GM21825 (cell line): ENCODE results near the gene PEPD.

Experiments
- ATAC-seq: cut with Tn5 transposase; IDR thresholded peaks from one replicate; pipeline ENCODE4 v1.9.1; 2021; ENCODE audit warnings: mild to moderate bottlenecking, moderate library complexity; ENCODE audit not compliant: unreplicated experiment

PEPD gene

DNA sequence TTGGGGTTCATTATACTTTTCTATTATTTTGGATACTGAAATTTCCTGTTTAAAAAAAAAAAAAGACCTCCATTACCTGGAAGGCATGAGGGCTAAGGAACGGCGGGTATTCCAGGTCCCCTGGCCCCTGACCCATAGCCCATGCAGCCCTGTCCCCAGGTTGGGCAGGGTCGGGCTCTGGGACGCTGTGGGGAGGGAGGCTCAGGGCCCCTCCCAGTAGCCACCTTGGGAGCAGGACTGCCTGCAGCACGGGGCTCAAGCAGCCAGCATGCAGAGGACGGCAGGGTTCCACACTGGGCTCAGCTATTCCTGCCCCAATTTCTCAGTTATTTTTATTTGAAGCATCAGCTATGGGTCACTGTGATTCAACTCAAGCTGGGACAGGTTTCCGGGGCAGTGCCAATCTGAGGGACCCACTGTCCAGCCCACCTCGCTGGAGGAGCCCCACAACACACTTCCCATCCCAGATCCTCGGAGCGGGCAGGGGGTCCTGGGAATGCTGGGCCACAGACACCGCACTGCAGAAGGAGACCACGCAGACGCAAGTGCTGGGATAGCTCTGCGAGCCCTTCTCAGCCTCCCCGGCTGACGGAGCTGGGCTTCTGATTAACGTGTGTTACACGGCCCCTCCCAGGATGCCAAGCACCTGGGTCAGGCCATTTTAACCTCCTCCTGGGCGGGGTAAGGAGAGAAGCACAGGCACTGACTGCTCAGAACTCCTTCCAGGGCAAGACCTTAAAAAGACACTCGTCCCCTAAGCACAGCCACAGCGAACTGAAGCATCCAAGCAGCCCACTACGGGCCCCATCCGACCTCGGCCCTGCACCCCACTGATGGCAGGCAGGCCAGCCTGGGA, 60.1 kb downstream of the PEPD start:
- no peak for ATAC-seq

DNA sequence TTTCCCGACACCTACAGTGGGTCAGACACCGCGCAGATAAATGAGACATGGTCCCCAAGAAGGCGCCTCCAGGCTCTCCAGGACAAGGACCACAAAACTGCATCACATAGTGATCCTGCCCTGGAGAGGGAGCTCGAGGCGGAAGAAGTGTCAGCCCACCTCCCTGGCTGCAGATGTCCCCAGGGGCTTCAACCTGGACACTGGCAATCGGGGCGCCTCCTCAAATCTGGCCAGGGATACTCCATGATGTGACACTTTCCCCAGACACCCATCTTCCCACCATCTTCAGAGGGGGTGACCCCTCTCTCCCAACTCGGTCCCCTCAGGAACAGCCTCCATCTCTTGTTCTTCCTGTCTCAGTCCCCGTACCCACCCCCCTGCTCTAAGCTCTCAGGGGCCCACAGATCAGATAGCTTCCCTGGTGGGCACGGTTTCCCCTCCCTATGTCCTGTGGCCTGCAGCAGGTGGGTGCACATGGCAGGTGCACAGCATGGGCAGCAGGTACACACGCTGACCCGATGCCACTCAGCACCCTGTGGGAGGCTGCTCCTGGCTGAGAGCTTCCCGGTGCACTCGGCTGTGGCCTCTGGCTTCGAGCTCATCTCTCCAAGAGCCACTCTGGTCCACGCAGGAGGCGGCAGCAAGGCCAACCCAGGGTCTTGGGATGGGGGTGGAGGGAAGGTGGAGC, 61.2 kb downstream of the PEPD start:
- no peak for ATAC-seq

DNA sequence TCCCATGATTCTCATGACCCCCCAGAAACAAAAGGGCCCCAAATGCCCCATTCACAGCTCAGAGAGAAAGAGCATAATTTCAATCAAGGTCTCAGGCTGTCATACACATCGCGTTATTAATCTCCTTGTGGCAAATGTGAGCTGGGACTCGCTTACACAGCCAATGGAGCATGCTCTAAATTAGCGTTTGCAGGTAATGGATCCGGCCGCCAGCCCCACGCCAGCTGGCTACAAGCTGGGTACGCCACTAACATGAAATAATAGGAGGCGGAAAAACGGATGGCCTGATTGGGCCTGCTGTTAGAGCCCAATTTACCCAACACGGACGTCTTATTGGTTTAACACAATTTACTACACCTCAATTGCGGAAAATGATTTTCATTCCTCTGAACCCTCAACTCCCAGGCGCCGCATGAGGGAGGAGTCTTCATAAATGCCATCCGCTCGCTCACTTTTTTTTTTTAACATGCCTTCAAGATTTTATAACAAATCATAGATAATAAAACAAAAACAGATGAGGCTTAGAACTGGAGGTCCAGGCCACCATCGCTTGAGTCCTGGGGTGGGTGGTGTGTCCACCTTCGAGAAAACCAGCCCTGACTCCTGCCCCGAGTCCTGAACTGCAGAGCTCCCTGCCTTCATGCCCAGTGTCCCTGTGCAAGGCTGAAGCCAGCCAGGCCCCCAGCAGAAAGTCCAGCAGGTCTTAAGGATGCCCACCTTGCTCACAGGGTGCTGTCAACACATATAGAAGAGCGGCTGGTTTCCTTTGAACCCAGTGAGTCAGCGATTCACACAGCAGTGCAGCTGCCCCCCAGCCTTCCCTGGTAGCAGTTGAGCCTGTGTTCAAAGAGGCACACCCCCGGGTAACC, 62.1 kb downstream of the PEPD start:
- ATAC-seq = no peak

DNA sequence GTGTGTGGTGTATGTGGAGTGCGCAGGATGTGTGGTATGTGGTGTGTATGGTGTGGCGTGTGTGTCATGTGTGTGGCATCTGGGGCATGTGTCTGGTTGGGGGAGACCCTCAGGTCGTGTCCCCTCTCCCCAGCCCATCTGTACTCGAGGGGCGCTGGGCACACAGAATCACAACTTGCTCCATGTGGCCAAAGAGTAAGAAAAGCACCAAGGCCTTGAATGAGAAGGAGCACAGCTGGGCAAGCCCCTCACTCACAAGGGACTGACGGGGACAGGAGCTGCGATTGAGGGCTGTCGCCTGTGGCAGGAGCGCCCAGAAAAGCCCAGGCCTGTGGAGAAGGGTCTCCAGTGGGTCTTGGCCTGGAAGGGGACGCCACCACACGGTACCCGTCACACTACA, 62.8 kb downstream of the PEPD start:
- ATAC-seq = no peak

DNA sequence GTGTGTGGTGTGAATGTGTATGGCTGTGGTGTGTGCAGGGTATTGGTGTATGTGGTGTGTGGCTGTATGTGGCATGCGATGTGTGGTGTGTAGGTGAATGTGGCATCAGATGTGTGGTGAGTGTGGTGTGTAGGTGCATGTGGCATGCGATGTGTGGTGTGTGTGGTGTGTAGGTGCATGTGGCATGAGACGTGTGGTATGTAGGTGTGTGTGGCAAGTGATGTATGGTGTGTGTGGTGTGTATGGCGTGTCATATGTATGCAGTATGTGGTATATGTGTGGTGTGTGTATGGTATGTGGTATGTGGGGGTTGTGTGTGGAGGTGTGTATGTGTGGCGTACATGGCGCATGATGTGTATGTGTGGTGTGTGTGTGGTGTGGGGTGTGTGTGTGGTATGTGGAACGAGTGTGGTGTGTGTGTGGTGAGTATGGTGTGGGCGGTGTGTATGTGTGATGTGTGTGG, 63.4 kb downstream of the PEPD start:
- ATAC-seq = no peak

DNA sequence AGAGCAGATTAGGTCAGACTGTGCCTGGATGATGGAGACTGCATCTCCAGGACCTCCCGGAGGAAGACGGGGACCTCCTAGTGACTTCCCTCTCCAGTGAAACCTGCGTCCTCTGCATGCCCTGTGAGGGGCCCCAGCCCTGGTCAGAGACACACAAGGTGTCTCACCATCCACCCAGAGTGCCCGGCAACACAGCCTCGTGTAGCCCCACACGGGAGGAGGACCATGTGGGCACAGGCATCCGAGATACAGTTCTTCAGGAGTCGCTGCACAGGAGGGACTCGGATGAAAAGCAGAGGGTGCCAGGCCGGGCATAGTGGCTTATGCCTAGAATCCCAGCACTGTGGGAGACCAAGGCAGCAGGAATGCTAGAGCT, 64.8 kb downstream of the PEPD start:
- no peak for ATAC-seq

DNA sequence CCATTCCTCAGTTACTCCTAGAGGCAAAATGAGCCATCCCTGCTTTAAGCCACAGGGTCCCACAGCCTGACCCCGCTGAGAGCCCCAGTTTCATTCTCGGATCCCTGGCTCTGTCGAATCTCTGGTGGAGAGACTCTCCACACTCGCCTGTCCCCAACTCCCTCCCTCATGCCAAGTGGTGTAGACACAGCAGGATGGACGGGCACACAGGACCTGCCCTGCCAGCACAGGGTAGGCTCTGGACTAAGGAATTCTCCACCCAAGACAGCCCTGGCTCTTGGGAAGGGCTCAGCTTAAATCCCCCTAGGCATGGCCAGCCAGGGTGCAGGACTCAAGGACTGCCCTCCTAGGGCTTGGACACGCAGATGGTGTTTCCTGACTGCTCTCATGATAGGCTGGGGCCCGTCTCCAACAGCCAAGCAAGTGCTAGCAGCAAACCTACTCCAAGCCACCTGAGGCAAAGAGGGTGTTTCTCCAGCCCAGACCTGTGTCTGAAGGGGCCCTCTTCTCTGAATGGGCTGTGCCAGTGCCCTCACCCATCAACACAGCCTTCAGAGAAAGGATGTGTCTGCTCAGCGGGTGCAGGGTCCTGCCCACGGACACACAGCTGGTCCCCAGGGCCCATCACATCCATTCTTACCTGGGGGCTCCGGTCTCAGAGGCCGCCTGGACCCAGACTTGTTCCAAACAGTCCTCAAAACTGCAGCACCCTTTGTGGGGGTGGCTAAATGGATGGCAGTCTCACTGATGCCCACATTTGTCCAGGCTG, 65.3 kb downstream of the PEPD start:
- no peak for ATAC-seq

DNA sequence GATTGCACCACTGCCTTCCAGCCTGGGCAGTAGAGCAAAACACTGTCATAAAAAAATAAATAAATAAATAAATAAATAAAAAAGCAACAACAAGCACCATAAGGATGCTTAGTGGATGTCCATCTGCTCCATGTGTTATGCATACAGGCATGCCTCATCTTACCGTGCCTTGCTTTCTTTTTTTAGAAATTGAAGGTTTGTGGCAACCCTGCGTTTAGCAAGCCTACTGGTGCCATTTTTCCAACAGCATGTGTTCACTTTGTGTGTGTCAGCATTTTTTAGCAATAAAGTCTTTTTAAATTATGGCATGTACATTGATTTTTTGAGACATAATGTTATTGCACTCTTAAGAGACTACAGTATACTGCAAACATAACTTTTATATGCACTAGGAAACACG, 68.3 kb downstream of the PEPD start:
- ATAC-seq = no peak

DNA sequence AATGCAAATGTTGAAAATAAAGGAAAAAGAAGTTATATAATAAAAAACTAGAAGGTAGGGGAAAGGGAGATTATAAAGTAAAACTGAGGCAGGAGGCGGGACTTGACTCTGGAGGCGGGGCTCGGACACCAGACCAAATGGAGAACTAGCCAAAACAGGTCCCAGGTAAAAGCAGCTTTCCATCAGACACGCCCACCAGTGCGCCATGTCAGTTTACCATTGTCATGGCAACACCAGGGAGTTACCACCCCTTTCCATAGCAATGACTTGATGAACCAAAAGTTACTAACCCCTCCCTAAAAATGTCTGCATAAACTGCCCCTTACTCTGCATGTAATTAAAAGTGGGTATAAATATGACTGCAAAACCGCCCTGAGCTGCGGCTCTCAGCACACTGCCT, 70.9 kb downstream of the PEPD start:
- ATAC-seq = no peak

DNA sequence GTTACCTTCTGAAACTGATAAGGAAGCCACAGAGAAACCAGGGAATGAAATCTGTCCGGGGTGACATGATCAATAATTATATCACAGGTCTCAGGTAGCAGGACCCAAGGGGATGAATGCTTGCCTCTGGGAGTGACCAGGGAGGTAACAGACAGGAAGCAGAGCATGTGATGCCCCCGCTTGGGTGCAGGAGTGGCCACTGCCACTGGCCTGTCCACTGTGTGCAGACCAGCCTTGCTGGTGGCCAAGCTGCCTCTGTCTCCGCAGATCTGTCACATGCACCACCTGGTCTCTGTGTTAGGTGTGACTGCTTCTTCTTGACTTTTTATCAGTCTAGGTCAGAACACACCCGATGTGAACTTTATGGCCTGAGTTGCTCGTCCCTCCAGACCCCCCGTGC, 71.8 kb downstream of the PEPD start:
- no peak for ATAC-seq

DNA sequence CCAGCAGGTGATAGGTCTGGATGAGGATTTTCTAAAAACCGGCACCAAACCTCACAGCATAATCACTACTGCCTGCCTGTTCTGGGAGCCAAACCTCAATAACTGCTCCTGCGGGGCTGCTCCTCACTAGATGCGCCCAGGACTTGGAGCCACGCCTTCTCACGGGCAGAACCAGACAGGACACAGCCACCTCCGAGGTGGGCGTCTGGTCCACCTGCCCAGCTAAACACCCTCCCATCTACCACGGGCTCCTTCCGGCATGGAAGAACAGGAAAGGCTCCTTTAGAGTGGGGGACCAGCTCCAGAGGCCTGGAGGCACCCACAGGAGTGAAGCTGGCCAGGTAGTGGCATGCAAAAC, 73.5 kb downstream of the PEPD start:
- no peak for ATAC-seq

DNA sequence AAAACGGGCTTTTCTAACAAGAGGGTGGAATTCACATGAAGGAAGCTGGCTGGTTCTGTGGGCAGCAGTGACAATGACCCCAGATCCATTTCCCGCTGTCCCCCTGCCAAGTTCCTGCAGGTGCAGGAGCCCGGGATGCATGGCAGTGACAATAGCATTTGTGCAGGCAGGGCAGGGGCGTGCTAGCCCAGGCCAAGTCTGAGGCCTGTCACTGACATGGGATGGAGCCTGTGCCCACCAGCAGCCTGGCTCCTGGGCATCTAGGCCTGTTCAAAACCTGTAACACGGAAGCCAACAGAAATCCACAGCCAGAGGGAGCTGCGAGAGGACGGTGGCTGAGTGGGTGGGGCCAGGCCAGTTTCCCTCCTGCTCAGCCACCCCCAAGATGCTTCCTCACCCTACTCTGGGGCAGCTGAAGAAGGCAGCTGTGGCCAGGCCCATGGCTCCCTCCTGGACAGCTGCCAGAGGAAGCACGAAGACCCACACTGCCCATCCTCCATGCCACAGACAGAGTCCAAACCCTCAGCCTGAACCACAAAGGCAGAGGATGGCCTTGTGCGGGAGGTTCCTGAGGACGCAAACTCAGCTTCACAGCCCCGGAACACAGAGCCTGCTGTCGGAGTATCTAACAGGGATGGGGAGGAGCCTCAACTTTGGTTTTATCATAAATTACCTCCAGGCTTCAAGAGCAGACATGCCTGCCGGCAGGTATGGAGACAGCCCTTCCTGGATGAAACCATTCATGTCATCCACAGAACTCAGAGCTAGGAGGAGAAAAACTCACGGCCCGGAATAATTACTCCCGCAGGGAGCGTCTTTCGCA, 74.0 kb downstream of the PEPD start:
- no peak for ATAC-seq

DNA sequence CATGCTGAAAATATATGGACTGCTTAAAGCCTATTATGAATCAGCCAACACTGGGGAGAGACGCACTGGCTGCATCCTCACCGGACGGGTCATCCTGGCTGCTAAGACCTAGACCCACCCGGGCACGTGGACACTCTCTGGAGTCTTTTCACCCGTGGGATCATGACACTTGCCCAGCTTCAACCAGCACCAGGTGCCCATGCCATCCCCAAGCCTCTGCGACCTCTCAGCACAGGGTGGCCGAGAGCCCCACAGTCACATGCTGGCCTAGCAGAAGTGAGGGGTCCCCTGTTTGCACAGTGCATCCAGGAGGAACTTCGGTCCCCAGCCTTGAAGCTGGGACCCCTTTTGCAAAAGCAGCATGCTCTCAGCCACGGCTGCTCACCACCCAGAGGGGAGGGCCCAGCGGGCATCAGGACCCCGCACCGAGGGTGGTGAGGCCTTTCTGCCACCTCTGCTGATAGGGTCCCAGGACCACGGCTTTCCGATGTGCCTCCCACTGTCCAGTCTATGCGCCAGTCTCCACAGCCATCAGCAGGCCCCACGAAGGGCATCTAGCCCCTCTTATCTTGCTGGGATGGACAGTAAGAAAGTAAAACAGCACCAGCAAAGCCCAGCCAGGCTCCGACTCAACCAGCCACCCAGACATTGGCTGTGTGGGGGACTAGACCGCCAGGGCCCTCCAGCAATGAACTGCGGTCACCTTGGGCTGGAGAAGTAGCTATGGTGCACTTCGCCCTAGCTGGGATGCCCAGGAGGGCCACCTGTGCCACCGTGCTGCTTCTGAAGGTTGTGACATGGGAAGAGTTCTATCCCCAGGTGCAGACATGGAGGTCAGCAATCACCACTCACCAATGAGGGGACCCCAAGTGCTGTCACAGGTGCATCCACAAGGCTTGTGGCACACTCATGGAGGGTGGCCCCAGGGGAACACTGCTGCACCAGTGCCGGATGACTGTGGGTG, 75.0 kb downstream of the PEPD start:
- no peak for ATAC-seq

DNA sequence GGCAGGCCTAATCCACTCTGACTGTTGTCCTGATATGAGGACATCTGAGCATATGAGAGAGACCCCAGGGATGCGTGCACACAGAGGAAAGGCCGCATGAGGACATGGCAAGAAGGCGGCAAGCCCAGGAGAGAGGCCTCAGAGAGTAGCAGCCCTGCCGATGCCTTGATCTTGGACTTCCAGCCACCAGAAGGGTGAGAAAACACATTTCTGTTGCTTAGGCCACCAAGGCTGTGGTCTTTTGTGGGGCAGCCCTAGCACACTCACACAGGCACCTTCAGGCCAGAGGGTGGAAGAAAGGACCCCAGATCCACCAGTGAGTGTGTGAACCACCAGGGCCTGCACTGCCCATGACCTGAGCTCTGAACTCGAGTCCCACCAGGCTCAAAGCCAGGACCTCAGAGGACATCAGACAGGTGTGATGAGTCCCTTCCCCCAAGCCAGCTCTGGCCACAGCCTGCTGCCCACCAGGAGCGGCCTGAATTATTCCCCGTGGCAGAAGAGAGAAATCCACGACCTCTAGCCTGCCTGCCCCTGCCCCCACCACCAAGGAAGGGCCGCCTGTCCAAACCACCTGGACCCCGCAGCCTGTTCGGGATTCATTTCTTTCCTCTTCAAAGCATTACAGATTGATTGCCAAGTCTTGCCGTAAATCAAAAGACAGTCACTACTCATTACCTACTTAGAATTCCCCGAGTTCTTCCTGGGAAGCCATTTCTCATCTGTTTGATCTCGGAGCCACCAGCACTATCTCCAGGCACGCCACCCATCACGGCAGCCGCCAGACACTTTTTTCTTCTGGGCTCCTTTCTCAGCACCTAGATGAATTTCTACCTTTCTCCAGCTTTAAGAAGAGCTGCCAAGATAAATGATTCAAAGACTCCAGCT, 75.9 kb downstream of the PEPD start:
- no peak for ATAC-seq

DNA sequence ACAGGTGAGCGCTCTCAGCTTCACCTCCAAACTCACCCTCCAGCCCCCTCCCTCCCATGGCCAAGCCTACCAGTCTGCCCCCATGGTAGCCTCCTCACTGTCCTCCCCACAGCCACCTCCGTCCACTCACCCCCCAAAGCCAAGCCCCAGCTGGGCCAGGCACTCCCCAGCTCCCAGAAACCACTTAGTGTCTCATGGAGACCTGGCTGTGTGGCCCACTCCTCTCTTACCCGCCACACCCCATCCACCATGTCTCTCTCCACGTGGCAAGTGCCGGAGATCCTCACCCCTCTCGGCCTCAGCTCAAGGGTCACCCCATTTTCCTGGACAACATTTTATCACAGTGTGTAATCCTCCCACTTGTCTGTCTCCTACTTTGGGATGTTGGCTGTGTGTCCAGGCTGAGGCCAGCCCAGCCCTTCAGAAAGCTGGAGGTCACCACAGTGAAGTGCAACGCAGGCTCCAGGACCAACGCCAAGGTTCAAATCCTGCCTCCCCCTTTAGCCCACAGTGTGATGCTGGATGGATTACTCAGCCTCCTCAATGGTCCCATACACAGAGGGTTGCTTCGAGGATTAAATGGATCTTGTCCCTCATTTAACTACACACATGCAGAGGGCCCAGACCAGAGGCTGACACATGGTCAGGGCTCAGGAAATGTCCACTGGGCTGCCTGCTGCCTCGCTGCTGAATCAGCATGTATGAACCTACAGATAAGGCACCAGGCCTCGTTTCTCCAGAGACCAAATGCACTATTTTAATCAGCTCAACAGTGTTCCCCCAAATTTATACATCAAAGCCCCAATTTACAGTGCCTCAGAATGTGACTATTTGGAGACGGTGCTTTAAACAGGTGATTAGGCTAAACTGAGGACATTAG, 76.8 kb downstream of the PEPD start:
- ATAC-seq = no peak

DNA sequence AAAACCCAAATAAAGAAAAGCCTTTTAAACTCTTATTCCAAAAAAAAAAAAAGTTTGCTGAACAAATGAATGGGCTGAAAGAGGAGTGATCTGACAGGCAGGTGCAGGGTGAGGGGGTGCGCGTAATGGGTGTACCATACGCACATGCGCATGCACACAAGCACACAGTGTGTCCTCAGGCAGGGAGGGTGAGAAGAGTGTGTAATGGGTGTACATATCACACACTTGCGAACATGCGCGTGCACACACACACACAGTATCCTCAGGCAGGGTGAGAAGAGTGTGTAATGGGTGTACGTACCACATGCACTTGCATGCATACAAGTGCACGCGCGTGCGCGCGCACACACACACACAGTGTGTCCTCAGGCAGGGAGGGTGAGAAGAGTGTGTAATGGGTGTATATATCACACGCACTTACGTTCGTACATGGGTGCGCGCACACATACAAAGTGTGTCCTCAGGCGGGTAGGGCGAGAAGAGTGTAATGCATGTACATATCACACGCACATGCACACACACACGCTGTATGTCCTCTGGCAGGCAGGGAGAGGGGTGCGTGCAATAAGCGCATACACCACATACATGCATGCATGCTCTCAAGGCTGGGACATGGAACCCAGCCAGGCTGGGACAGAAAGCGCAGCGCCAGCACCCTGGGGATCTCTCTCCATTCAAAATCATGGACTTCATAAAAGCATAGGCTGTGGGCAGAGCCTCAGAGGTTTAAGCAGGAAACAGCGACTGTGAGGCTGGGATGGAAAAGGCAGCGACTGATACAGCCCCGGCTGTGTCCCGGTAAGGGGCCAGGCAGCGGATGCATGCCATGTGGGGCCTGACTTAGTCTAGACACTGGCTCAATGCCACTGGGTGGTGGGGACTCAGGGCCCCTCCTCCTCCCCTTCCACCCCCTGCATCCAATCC, 77.7 kb downstream of the PEPD start:
- no peak for ATAC-seq
